ENCODE data around the gene MRPL52. TPM values are rescaled to one million over a fixed set of nuclear protein-coding genes. Genes with fewer than 3 reads are reported as not detected.

MRPL52 gene
- total and polyA plus RNA-seq, 2 of the 13 experiments (the other 11 are each of a cell fraction or from before 2014, with no cell fraction given) = 118 to 329 TPM

DNA sequence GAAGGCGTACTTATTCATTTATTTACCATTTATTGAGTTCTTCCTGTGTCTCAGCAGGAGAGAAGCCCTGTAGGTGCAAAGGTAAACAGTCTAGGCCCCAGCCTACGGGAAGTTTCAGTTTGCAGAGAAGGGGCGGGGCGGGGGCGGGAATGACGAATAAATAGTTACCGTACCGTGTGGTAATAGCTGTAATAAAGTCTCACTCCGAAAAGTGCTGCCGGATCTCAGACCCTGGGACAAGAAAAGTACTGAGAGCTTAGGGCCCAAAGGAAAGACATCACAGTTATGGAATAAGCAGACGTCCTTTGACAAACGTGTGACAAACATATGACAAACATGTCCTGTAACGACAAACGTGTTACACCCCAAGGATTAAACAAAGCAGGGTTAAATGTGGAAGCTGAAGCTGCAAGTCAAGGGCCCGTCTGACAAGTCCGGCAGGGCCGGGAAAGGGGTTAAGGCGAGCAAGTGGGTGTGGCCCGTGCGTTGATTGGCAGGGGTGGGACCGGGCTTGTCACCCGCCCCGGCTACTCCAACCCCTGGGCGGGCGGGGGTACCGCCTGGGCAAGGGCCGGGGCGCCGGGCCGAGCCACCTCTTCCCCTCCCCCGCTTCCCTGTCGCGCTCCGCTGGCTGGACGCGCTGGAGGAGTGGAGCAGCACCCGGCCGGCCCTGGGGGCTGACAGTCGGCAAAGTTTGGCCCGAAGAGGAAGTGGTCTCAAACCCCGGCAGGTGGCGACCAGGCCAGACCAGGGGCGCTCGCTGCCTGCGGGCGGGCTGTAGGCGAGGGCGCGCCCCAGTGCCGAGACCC lies 41.7 kb downstream of the MRPL52 start, which contains the start of gene LRP10 (continued):
- peak; percentile 97 for TF ChIP-seq TIGD3 (CRISPR knock-in tag; IDR thresholded peaks at IDR 0.05; ENCODE audit: borderline replicate concordance)
- peak; percentile 74; the same call in 1 of the 2 replicates for TF ChIP-seq NFIC (IDR thresholded peaks at IDR 0.05; ENCODE audit: low read length)
- TF ChIP-seq KDM6A (CRISPR knock-in tag; IDR thresholded peaks at IDR 0.05; ENCODE audit: low read depth) = peak; percentile 58
- no peak for TF ChIP-seq ZSCAN31 (CRISPR knock-in tag; IDR thresholded peaks at IDR 0.05; ENCODE audit: low read depth)
- no peak for TF ChIP-seq SRSF9 (IDR thresholded peaks at IDR 0.05; ENCODE audit: borderline replicate concordance, insufficient read depth, low read depth, low read length, poor library complexity, severe bottlenecking)
- TF ChIP-seq ZNF646 (CRISPR knock-in tag; IDR thresholded peaks at IDR 0.05) = no peak
- TF ChIP-seq, protein P1, sequence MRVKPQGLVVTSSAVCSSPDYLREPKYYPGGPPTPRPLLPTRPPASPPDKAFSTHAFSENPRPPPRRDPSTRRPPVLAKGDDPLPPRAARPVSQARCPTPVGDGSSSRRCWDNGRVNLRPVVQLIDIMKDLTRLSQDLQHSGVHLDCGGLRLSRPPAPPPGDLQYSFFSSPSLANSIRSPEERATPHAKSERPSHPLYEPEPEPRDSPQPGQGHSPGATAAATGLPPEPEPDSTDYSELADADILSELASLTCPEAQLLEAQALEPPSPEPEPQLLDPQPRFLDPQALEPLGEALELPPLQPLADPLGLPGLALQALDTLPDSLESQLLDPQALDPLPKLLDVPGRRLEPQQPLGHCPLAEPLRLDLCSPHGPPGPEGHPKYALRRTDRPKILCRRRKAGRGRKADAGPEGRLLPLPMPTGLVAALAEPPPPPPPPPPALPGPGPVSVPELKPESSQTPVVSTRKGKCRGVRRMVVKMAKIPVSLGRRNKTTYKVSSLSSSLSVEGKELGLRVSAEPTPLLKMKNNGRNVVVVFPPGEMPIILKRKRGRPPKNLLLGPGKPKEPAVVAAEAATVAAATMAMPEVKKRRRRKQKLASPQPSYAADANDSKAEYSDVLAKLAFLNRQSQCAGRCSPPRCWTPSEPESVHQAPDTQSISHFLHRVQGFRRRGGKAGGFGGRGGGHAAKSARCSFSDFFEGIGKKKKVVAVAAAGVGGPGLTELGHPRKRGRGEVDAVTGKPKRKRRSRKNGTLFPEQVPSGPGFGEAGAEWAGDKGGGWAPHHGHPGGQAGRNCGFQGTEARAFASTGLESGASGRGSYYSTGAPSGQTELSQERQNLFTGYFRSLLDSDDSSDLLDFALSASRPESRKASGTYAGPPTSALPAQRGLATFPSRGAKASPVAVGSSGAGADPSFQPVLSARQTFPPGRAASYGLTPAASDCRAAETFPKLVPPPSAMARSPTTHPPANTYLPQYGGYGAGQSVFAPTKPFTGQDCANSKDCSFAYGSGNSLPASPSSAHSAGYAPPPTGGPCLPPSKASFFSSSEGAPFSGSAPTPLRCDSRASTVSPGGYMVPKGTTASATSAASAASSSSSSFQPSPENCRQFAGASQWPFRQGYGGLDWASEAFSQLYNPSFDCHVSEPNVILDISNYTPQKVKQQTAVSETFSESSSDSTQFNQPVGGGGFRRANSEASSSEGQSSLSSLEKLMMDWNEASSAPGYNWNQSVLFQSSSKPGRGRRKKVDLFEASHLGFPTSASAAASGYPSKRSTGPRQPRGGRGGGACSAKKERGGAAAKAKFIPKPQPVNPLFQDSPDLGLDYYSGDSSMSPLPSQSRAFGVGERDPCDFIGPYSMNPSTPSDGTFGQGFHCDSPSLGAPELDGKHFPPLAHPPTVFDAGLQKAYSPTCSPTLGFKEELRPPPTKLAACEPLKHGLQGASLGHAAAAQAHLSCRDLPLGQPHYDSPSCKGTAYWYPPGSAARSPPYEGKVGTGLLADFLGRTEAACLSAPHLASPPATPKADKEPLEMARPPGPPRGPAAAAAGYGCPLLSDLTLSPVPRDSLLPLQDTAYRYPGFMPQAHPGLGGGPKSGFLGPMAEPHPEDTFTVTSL (CRISPR knock-in tag; IDR thresholded peaks at IDR 0.05; ENCODE audit: borderline replicate concordance) = peak; percentile 84
- 0 out of 2 replicates have a peak, but pooled peaks have one; percentile 17 for TF ChIP-seq ZNF550 (CRISPR knock-in tag; IDR thresholded peaks at IDR 0.05; ENCODE audit: borderline replicate concordance)
- peak; percentile 49; the same call in 1 of the 2 replicates for TF ChIP-seq ATF7-NPFF (CRISPR knock-in tag; IDR thresholded peaks at IDR 0.05; ENCODE audit: low read depth)
- peak; percentile 67; the same call in 1 of the 2 replicates for TF ChIP-seq ZBTB14 (CRISPR knock-in tag; IDR thresholded peaks at IDR 0.05)
- peak; percentile 89 for TF ChIP-seq SIX4 (CRISPR knock-in tag; IDR thresholded peaks at IDR 0.05)
- peak; percentile 80 for TF ChIP-seq TEAD3 (CRISPR knock-in tag; optimal IDR thresholded peaks at IDR 0.05; ENCODE audit: borderline replicate concordance)
- TF ChIP-seq SMYD3 (CRISPR knock-in tag; IDR thresholded peaks at IDR 0.05) = peak; percentile 82; the same call in 1 of the 2 replicates

Data from HepG2 (cell line).